ENCODE measurements around the gene SGPP2.
"Not testable (repeated sequence)": the region's sequence is repeated elsewhere in the genome, so short reads cannot be mapped to it uniquely, and the experiment has no call there.

DNA sequence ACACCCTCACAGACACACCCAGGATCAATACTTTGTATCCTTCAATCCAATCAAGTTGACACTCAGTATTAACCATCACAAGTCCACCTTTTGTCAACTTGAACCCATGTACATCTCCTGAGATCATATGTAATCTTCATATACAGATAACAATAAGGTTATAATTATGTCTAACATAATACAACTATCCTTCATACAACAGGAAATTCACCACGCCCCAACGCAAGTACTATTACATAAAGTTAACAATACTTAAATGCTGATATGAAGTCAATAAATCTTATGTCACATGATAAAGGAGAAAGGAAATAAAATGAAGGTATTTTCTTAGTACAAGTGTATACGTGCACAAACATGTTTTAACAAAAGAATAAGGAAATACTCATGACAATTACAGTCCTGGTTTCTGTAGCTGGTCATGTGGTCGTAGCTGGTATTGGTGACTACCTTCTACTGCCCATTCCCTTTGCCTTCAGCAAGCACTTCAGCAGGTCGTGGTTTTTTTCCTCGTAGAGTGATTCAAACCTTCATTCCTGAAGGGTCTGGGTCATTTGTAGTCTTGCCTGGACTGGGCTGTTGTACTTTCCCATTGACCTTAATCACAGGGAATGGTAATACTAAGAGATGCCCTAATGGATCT, 11.2 kb downstream of the SGPP2 start:
- TF ChIP-seq, protein P1, sequence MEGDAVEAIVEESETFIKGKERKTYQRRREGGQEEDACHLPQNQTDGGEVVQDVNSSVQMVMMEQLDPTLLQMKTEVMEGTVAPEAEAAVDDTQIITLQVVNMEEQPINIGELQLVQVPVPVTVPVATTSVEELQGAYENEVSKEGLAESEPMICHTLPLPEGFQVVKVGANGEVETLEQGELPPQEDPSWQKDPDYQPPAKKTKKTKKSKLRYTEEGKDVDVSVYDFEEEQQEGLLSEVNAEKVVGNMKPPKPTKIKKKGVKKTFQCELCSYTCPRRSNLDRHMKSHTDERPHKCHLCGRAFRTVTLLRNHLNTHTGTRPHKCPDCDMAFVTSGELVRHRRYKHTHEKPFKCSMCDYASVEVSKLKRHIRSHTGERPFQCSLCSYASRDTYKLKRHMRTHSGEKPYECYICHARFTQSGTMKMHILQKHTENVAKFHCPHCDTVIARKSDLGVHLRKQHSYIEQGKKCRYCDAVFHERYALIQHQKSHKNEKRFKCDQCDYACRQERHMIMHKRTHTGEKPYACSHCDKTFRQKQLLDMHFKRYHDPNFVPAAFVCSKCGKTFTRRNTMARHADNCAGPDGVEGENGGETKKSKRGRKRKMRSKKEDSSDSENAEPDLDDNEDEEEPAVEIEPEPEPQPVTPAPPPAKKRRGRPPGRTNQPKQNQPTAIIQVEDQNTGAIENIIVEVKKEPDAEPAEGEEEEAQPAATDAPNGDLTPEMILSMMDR (IDR thresholded peaks at IDR 0.05) = not testable (repeated sequence)
- TF ChIP-seq POLR2A, EP300 (IDR thresholded peaks at IDR 0.05): not testable (repeated sequence)

Data from ovary (tissue), 3 donors.